IMR-90 (cell line): ENCODE data around the gene RRP7A.

ENCODE experiments used
- CEBPB ChIP-seq: IDR thresholded peaks from 2 replicates; pipeline ENCODE4 v1.6.1; 2012; ENCODE audit warnings: low read depth, low read length, improper control_type of control experiment
- CHD1 ChIP-seq: IDR thresholded peaks from 2 replicates; pipeline ENCODE4 v1.6.1; 2012; ENCODE audit warnings: low read depth, low read length, improper control_type of control experiment
- FOS ChIP-seq: fragments of 150-350 bp; IDR thresholded peaks from 2 replicates; pipeline ENCODE4 v1.6.1; 2016; ENCODE audit warnings: low read depth, low read length
- MAFK ChIP-seq: IDR thresholded peaks from 2 replicates; pipeline ENCODE4 v1.6.1; 2012; ENCODE audit warnings: low read depth, low read length, improper control_type of control experiment
- MAZ ChIP-seq: IDR thresholded peaks from 2 replicates; pipeline ENCODE4 v1.6.1; 2012; ENCODE audit warnings: low read depth, mild to moderate bottlenecking, low read length, improper control_type of control experiment, moderate library complexity, borderline replicate concordance
- MXI1 ChIP-seq: IDR thresholded peaks from 2 replicates; pipeline ENCODE4 v1.6.1; 2012; ENCODE audit warnings: low read depth, mild to moderate bottlenecking, low read length, moderate library complexity, borderline replicate concordance
- NFE2L2 ChIP-seq: fragments of 150-350 bp; IDR thresholded peaks from 2 replicates; pipeline ENCODE4 v1.6.1; 2016; ENCODE audit warnings: low read depth, mild to moderate bottlenecking, low read length
- POLR2A ChIP-seq: IDR thresholded peaks from 2 replicates; pipeline ENCODE4 v1.6.1; 2012; ENCODE audit warnings: mild to moderate bottlenecking, low read depth, low read length
- RAD21 ChIP-seq: IDR thresholded peaks from 2 replicates; pipeline ENCODE4 v1.6.1; 2012; ENCODE audit warnings: low read length, improper control_type of control experiment
- RFX5 ChIP-seq: IDR thresholded peaks from 2 replicates; pipeline ENCODE4 v1.8.0; 2012; ENCODE audit warnings: low read depth, mild to moderate bottlenecking, low read length, moderate library complexity
- SMC3 ChIP-seq: fragments of 150-350 bp; IDR thresholded peaks from 2 replicates; pipeline ENCODE4 v1.6.1; 2016; ENCODE audit warnings: low read depth, mild to moderate bottlenecking, antibody characterized with exemption, low read length, moderate library complexity
- TF ChIP-seq, protein P1 (sequence below): conservative IDR thresholded peaks from 2 replicates; pipeline ENCODE4 v1.5.1; 2012; ENCODE audit warnings: mild to moderate bottlenecking, low read depth, low read length, improper control_type of control experiment
- TF ChIP-seq, protein P2 (sequence below): fragments of 150-350 bp; IDR thresholded peaks from 2 replicates; pipeline ENCODE4 v1.6.1; 2017; ENCODE audit warnings: mild to moderate bottlenecking, antibody characterized with exemption, low read length, low read depth

DNA sequence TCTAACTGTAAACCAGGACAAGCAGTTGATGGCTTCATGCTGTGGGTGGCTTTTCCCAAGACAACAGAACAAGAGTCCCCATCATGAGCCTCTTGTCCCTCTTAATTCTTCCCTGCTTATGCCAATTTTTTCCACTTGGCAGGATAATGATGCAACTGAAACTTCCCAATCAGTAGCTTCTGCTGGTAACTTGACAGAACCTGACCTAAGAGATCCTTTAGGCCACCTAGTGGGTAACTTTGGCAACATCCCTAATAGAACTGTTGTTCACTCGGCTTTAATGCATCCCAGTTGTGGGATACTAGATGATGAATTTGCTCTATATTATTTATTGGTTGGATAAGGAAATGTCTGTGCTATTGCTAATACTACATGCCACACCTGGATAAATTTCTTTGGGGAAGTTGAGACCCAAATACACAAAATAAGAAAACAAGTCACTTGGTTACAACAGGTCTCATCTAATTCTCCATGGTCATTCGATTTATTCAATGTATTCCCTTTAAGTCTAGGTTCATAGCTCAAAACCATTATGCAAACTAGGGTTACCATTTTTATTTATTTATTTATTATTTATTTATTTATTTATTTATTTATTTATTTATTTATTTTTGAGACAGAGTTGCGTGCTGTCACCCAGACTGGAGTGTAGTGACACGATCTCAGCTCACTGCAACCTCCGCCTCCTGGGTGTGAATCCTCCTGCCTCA lies 46.0 kb downstream of the RRP7A start:
- TF ChIP-seq, protein P1, sequence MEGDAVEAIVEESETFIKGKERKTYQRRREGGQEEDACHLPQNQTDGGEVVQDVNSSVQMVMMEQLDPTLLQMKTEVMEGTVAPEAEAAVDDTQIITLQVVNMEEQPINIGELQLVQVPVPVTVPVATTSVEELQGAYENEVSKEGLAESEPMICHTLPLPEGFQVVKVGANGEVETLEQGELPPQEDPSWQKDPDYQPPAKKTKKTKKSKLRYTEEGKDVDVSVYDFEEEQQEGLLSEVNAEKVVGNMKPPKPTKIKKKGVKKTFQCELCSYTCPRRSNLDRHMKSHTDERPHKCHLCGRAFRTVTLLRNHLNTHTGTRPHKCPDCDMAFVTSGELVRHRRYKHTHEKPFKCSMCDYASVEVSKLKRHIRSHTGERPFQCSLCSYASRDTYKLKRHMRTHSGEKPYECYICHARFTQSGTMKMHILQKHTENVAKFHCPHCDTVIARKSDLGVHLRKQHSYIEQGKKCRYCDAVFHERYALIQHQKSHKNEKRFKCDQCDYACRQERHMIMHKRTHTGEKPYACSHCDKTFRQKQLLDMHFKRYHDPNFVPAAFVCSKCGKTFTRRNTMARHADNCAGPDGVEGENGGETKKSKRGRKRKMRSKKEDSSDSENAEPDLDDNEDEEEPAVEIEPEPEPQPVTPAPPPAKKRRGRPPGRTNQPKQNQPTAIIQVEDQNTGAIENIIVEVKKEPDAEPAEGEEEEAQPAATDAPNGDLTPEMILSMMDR = peak; percentile 66
- TF ChIP-seq RAD21 (peak; percentile 59), NFE2L2 (no peak), POLR2A (no peak), FOS (no peak), MXI1 (no peak), CEBPB (peak; percentile 73), CHD1 (no peak), RFX5 (no peak), SMC3 (peak; percentile 51; the same call in 1 of the 2 replicates), MAFK (no peak), MAZ (no peak)
- TF ChIP-seq, protein P2, sequence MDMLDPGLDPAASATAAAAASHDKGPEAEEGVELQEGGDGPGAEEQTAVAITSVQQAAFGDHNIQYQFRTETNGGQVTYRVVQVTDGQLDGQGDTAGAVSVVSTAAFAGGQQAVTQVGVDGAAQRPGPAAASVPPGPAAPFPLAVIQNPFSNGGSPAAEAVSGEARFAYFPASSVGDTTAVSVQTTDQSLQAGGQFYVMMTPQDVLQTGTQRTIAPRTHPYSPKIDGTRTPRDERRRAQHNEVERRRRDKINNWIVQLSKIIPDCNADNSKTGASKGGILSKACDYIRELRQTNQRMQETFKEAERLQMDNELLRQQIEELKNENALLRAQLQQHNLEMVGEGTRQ = no peak
